H1 (cell line): Measurements from ENCODE around the gene LRRC42. TPM values are rescaled to one million over a fixed set of nuclear protein-coding genes. Genes with fewer than 3 reads are reported as not detected.

Source experiments
- CTCF ChIA-PET: fragments of 300-600 bp; sonication (Branson Sonifier 250); formaldehyde crosslinking; loops from one replicate; lab custom pipeline; 2021; ENCODE audit not compliant: partially characterized antibody; lab: Charles Lee
- POLR2A ChIA-PET: fragments of 300-600 bp; sonication (Branson Sonifier 250); formaldehyde crosslinking; loops from one replicate; lab custom pipeline; 2021; ENCODE audit warnings: inconsistent platforms; ENCODE audit not compliant: partially characterized antibody; lab: Charles Lee
- DNase-seq, 2 experiments: peaks; one replicate each; pipeline versions ENCODE4 v3.0.0 to v3.0.0-alpha.2; 2010 to 2022; ENCODE audit warnings: low spot score in 2 of 2, low read depth in 1 of 2, mixed read lengths in 1 of 2
- FAIRE-seq: peaks from 2 replicates; lab custom pipeline; 2011; peaks lifted over from hg19 to GRCh38; lab: Jason Lieb, UNC
- H2AFZ ChIP-seq: 2 replicates; pipeline ENCODE4 v1.8.1; 2012; ENCODE audit warnings: low read length, inconsistent platforms
- H2AK5ac ChIP-seq: 2 replicates; pipeline ENCODE4 v1.6.1; 2013; ENCODE audit warnings: low read depth, low read length
- H2BK120ac ChIP-seq: replicated peaks from 2 replicates; pipeline ENCODE3; 2013; ENCODE audit warnings: low read depth, low read length, inconsistent platforms
- H2BK12ac ChIP-seq: 2 replicates; pipeline ENCODE4 v1.6.1; 2013; ENCODE audit warnings: low read depth, low read length
- H2BK15ac ChIP-seq: 2 replicates; pipeline ENCODE4 v1.6.1; 2013; ENCODE audit warnings: low read length
- H2BK20ac ChIP-seq: 2 replicates; pipeline ENCODE4 v1.6.1; 2013; ENCODE audit warnings: low read length
- H2BK5ac ChIP-seq: 2 replicates; pipeline ENCODE4 v1.6.1; 2013; ENCODE audit warnings: low read depth, low read length
- H3K14ac ChIP-seq: 2 replicates; pipeline ENCODE4 v1.6.1; 2013; ENCODE audit warnings: inconsistent platforms; ENCODE audit not compliant: insufficient read length
- H3K18ac ChIP-seq: 2 replicates; pipeline ENCODE4 v1.6.1; 2013; ENCODE audit warnings: low read length; ENCODE audit errors: extremely low read depth
- H3K23ac ChIP-seq: 2 replicates; pipeline ENCODE4 v1.6.1; 2013; ENCODE audit warnings: inconsistent platforms; ENCODE audit not compliant: insufficient read length
- H3K23me2 ChIP-seq: 2 replicates; pipeline ENCODE4 v1.6.1; 2013; ENCODE audit warnings: low read depth, low read length
- H3K27ac ChIP-seq: 2 replicates; pipeline ENCODE4 v1.6.1; 2011; ENCODE audit warnings: low read depth, low read length, inconsistent platforms
- H3K27me3 ChIP-seq, 4 experiments: replicated peaks in 1 of 4; 1 replicate in 1 of 4; 2 replicates in 3 of 4; pipeline versions ENCODE4 v1.6.1 to v1.8.1; 2011 to 2013; ENCODE audit warnings: low read length in 3 of 4, mild to moderate bottlenecking in 3 of 4, inconsistent platforms in 2 of 4, mixed read lengths in 2 of 4, moderate library complexity in 1 of 4; ENCODE audit not compliant: control insufficient read depth in 3 of 4, insufficient read depth in 3 of 4; ENCODE audit errors: extremely low read depth in 1 of 4
- H3K36me3 ChIP-seq, 4 experiments: 2 replicates each; pipeline versions ENCODE4 v1.6.1 to v1.8.1; 2011 to 2013; ENCODE audit warnings: mild to moderate bottlenecking in 4 of 4, low read length in 3 of 4, moderate library complexity in 2 of 4, control low read depth in 1 of 4, inconsistent platforms in 1 of 4; ENCODE audit not compliant: insufficient read depth in 4 of 4, control insufficient read depth in 2 of 4
- H3K4ac ChIP-seq: replicated peaks from 2 replicates; pipeline ENCODE3; 2013; ENCODE audit warnings: low read length, low read depth, mixed read lengths, inconsistent platforms; ENCODE audit not compliant: insufficient read length
- H3K4me1 ChIP-seq, 4 experiments: replicated peaks in 1 of 4; 1 replicate in 1 of 4; 2 replicates in 3 of 4; pipeline versions ENCODE4 v1.6.1 to v1.8.1; 2011 to 2013; ENCODE audit warnings: low read length in 3 of 4, inconsistent platforms in 2 of 4, mixed read lengths in 1 of 4; ENCODE audit not compliant: insufficient read depth in 4 of 4, control insufficient read depth in 3 of 4
- H3K4me2 ChIP-seq, 2 experiments: 2 replicates each; pipeline versions ENCODE4 v1.6.1 to v1.8.1; 2011 to 2013; ENCODE audit warnings: low read depth in 2 of 2, low read length in 2 of 2, control low read depth in 1 of 2, inconsistent platforms in 1 of 2, mild to moderate bottlenecking in 1 of 2; ENCODE audit not compliant: insufficient read depth in 1 of 2
- H3K4me3 ChIP-seq, 4 experiments: fragments of 200-600, 300-600 bp in 1 of 4; sonication (generic), shearing (Covaris generic), sonication (Bioruptor Twin) in 1 of 4; 2 replicates each; pipeline versions ENCODE4 v1.5.1 to v1.8.1; 2011 to 2016; ENCODE audit warnings: low read length in 4 of 4, low read depth in 3 of 4, control low read depth in 2 of 4, inconsistent platforms in 2 of 4, mild to moderate bottlenecking in 2 of 4, mixed read lengths in 1 of 4, moderate library complexity in 1 of 4; ENCODE audit not compliant: insufficient read depth in 2 of 4; ENCODE audit errors: extremely low read depth in 1 of 4
- H3K56ac ChIP-seq: replicated peaks from 2 replicates; pipeline ENCODE3; 2013; ENCODE audit warnings: low read depth, mild to moderate bottlenecking, mixed read lengths, low read length, inconsistent platforms; ENCODE audit not compliant: insufficient read length
- H3K79me1 ChIP-seq: 2 replicates; pipeline ENCODE4 v1.6.1; 2013; ENCODE audit warnings: low read depth, low read length, control low read depth
- H3K79me2 ChIP-seq, 2 experiments: 2 replicates each; pipeline versions ENCODE4 v1.6.1 to v1.8.1; 2012 to 2013; ENCODE audit warnings: low read length in 2 of 2, mild to moderate bottlenecking in 2 of 2, inconsistent platforms in 1 of 2; ENCODE audit not compliant: insufficient read depth in 2 of 2, control insufficient read depth in 1 of 2
- H3K9ac ChIP-seq, 4 experiments: replicated peaks in 1 of 4; 1 replicate in 1 of 4; 2 replicates in 3 of 4; pipeline versions ENCODE4 v1.6.1 to v1.8.1; 2011 to 2013; ENCODE audit warnings: low read depth in 3 of 4, low read length in 3 of 4, control low read depth in 2 of 4, mild to moderate bottlenecking in 2 of 4, moderate library complexity in 2 of 4, inconsistent platforms in 1 of 4; ENCODE audit errors: extremely low read depth in 1 of 4
- H3K9me3 ChIP-seq, 2 experiments: 2 replicates each; pipeline versions ENCODE4 v1.6.1 to v1.8.1; 2012 to 2013; ENCODE audit warnings: mild to moderate bottlenecking in 2 of 2, moderate library complexity in 2 of 2, control low read depth in 1 of 2, inconsistent platforms in 1 of 2, low read depth in 1 of 2, low read length in 1 of 2, mixed read lengths in 1 of 2; ENCODE audit not compliant: insufficient read depth in 2 of 2
- H4K20me1 ChIP-seq, 2 experiments: replicated peaks in 1 of 2; 2 replicates each; pipeline versions ENCODE3 to v1.8.1; 2011 to 2013; ENCODE audit warnings: inconsistent platforms in 2 of 2, low read length in 2 of 2, mild to moderate bottlenecking in 1 of 2; ENCODE audit not compliant: insufficient read depth in 2 of 2, control insufficient read depth in 1 of 2
- H4K5ac ChIP-seq: 2 replicates; pipeline ENCODE4 v1.6.1; 2013; ENCODE audit warnings: low read length, low read depth, mixed read lengths, inconsistent platforms; ENCODE audit not compliant: insufficient read length
- H4K8ac ChIP-seq: 2 replicates; pipeline ENCODE4 v1.8.0; 2013; ENCODE audit warnings: mild to moderate bottlenecking, moderate library complexity, low read length, inconsistent platforms; ENCODE audit not compliant: insufficient read depth; ENCODE audit errors: extremely low read depth
- H4K91ac ChIP-seq: replicated peaks from 2 replicates; pipeline ENCODE3; 2013; ENCODE audit warnings: low read length, mixed read lengths, inconsistent platforms; ENCODE audit not compliant: insufficient read length
- BACH1 ChIP-seq: IDR thresholded peaks from 2 replicates; pipeline ENCODE4 v1.6.1; 2012; ENCODE audit warnings: low read length, improper control_type of control experiment
- CHD1 ChIP-seq: IDR thresholded peaks from 2 replicates; pipeline ENCODE4 v1.6.1; 2012; ENCODE audit warnings: low read depth, low read length, improper control_type of control experiment
- FOSL1 ChIP-seq: IDR thresholded peaks from 2 replicates; pipeline ENCODE4 v1.6.1; 2011; ENCODE audit warnings: mild to moderate bottlenecking, low read depth, low read length, moderate library complexity; ENCODE audit not compliant: insufficient read depth
- GTF2F1 ChIP-seq: IDR thresholded peaks from 2 replicates; pipeline ENCODE4 v1.6.1; 2012; ENCODE audit warnings: low read depth, low read length, improper control_type of control experiment, borderline replicate concordance
- HDAC2 ChIP-seq, 2 experiments: fragments of 300-600 bp in 1 of 2; sonication (generic) in 1 of 2; IDR thresholded peaks; 2 replicates each; pipeline ENCODE4 v1.6.1; 2011 to 2012; ENCODE audit warnings: low read depth in 2 of 2, low read length in 2 of 2, mild to moderate bottlenecking in 2 of 2, moderate library complexity in 2 of 2, borderline replicate concordance in 1 of 2, inconsistent platforms in 1 of 2
- HDAC6 ChIP-seq: IDR thresholded peaks from one replicate; pipeline ENCODE4 v1.7.1; 2012; ENCODE audit warnings: low read depth, mild to moderate bottlenecking, inconsistent platforms, low read length, moderate library complexity
- KDM5A ChIP-seq: fragments of 200-600 bp; IDR thresholded peaks from 2 replicates; pipeline ENCODE4 v1.7.1; 2012; ENCODE audit warnings: mild to moderate bottlenecking, low read length, inconsistent platforms, mixed read lengths
- NRF1 ChIP-seq: IDR thresholded peaks from 2 replicates; pipeline ENCODE4 v1.6.1; 2011; ENCODE audit warnings: mild to moderate bottlenecking, low read depth, low read length, improper control_type of control experiment
- POLR2A ChIP-seq, 2 experiments: IDR thresholded peaks; 1 replicate in 1 of 2; 2 replicates in 1 of 2; pipeline ENCODE4 v1.6.1; 2011; ENCODE audit warnings: low read depth in 2 of 2, low read length in 2 of 2, mild to moderate bottlenecking in 2 of 2; ENCODE audit errors: control extremely low read depth in 1 of 2
- RFX5 ChIP-seq: IDR thresholded peaks from 2 replicates; pipeline ENCODE4 v1.6.1; 2011; ENCODE audit warnings: low read depth, low read length, improper control_type of control experiment, borderline replicate concordance
- SIN3A ChIP-seq, 2 experiments: IDR thresholded peaks in 1 of 2; conservative IDR thresholded peaks in 1 of 2; 2 replicates each; pipeline ENCODE4 v1.6.1; 2011 to 2012; ENCODE audit warnings: low read length in 2 of 2, improper control_type of control experiment in 1 of 2, low read depth in 1 of 2, mild to moderate bottlenecking in 1 of 2
- SIX5 ChIP-seq: IDR thresholded peaks from 2 replicates; pipeline ENCODE4 v1.6.1; 2011; ENCODE audit warnings: mild to moderate bottlenecking, low read depth, low read length
- TAF1 ChIP-seq: IDR thresholded peaks from 2 replicates; pipeline ENCODE4 v1.6.1; 2011; ENCODE audit warnings: mild to moderate bottlenecking, low read depth, low read length
- TBP ChIP-seq: IDR thresholded peaks from 2 replicates; pipeline ENCODE4 v1.6.1; 2011; ENCODE audit warnings: low read depth, low read length, improper control_type of control experiment
- WGBS, 2 experiments: shearing (Covaris generic) in 1 of 2; methylation state at CpG; one replicate each; pipeline versions ENCODE4 v1.1.6 to v1.1.7; 2013 to 2015; ENCODE audit warnings: low lambda C conversion rate in 2 of 2, mixed read lengths in 2 of 2, inconsistent platforms in 1 of 2, low coverage in 1 of 2, missing lambda C conversion rate in 1 of 2; ENCODE audit not compliant: insufficient replicate concordance in 2 of 2, insufficient coverage in 1 of 2, insufficient read length in 1 of 2; ENCODE audit errors: extremely low coverage in 1 of 2, missing lambda C conversion rate in 1 of 2; 5-methylcytosine and 5-hydroxymethylcytosine counted together
- polyA plus RNA-seq, 7 experiments: library from polyadenylated mRNA; depleted of rRNA in 3 of 7; stranded (reverse) in 5 of 7; unstranded in 2 of 7; fragments of >200 nt in 5 of 7; fragments of 200-250 nt in 2 of 7; gene quantifications; 1 replicate in 5 of 7; 2 replicates in 1 of 7; 4 replicates in 1 of 7; pipeline versions ENCODE4 v1.2.1 to v1.2.3, GENCODE V29; 2011 to 2013; ENCODE audit warnings: missing spikeins in 2 of 7, mixed read lengths in 2 of 7
- total RNA-seq: library from RNA; stranded (reverse); fragmentation: NEBNext Ultra II Directional; extraction: Animal tissue kit (Norgen Biotek cat#: 25700); gene quantifications from 2 replicates; pipeline ENCODE4 v1.2.1, GENCODE V29; 2021
- TF ChIP-seq, protein P1 (sequence below): IDR thresholded peaks from 2 replicates; pipeline ENCODE4 v1.6.1; 2012; ENCODE audit warnings: inconsistent platforms

Gene LRRC42
- total and polyA plus RNA-seq, 2 of the 8 experiments (the other 6 are each of a cell fraction or from before 2014, with no cell fraction given) = 38.2 to 54.1 TPM

- H3K23me2 ChIP-seq = no peaks in the 10 kb centered on the region
- H2AK5ac ChIP-seq = no peak overlapping the region
- H3K14ac ChIP-seq = no peak overlapping the region
- WGBS, 2 experiments = 91% methylated on average over 7 of the region's 7 CpGs; no CpG with 5 or more reads in 1 of the 2 experiments
- no peak overlapping the region for H4K5ac ChIP-seq
- no peak overlapping the region for H3K23ac ChIP-seq
- H2BK12ac ChIP-seq = no peak overlapping the region
- no peak overlapping the region for H2BK120ac ChIP-seq
- no peaks in the 10 kb centered on the region for H3K79me1 ChIP-seq
- no peak overlapping the region for H3K27ac ChIP-seq
- H3K36me3 ChIP-seq = no peaks in the 10 kb centered on the region; a peak in 1 of 8 replicates
- H2BK15ac ChIP-seq = no peak overlapping the region
- H2AFZ ChIP-seq = no peak overlapping the region
- no peak overlapping the region for H3K4ac ChIP-seq
- no peak overlapping the region for H3K56ac ChIP-seq
- H4K8ac ChIP-seq = no peak overlapping the region
- no peaks in the 10 kb centered on the region for H4K20me1 ChIP-seq
- H3K4me3 ChIP-seq = no peak overlapping the region
- H3K27me3 ChIP-seq = no peaks in the 10 kb centered on the region
- H3K9me3 ChIP-seq = no peaks in the 10 kb centered on the region
- no peak for DNase-seq
- no peak overlapping the region for H2BK20ac ChIP-seq
- H3K9ac ChIP-seq = no peak overlapping the region
- H4K91ac ChIP-seq = no peak overlapping the region
- H3K18ac ChIP-seq = no peak overlapping the region
- FAIRE-seq = no peak
- ChIA-PET POLR2A (interaction anchor here (1.2 kb wide), 1 partner anchor 10 kb away, joined by 3 read pairs; no protein-coding TSS in a partner anchor), CTCF (interaction anchor here (1.3 kb wide), 2 partner anchors 17 to 97 kb away, joined by 3 to 8 read pairs; no protein-coding TSS in a partner anchor)
- H2BK5ac ChIP-seq = no peak overlapping the region
- no peak overlapping the region for H3K4me2 ChIP-seq
- no peaks in the 10 kb centered on the region for H3K4me1 ChIP-seq
- H3K79me2 ChIP-seq = no peaks in the 10 kb centered on the region
- TF ChIP-seq FOSL1 (no peak), HDAC2 (IDR thresholded peaks at IDR 0.05; ENCODE audit: borderline replicate concordance in 1 of 2, low read depth in 2 of 2, low read length in 2 of 2) (no peak), HDAC6 (no peak), NRF1 (no peak), CHD1 (no peak), GTF2F1 (no peak), POLR2A (IDR thresholded peaks at IDR 0.05; ENCODE audit: control extremely low read depth in 1 of 2, low read depth in 2 of 2, low read length in 2 of 2) (no peak), BACH1 (no peak), TAF1 (no peak), RFX5 (no peak), TBP (no peak), KDM5A (no peak), SIN3A (conservative IDR thresholded peaks at IDR 0.05 in 1 of 2, IDR thresholded peaks at IDR 0.05 in 1 of 2; ENCODE audit: low read depth in 1 of 2, low read length in 2 of 2) (no peak), SIX5 (no peak)
- TF ChIP-seq, protein P1, sequence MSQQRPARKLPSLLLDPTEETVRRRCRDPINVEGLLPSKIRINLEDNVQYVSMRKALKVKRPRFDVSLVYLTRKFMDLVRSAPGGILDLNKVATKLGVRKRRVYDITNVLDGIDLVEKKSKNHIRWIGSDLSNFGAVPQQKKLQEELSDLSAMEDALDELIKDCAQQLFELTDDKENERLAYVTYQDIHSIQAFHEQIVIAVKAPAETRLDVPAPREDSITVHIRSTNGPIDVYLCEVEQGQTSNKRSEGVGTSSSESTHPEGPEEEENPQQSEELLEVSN = no peak
Observed at GRCh38 chr1:53975861-53976260, 29.7 kb downstream of the LRRC42 start.
